ENCODE measurements around the gene ZNF496.
"Not testable (repeated sequence)": the region's sequence is repeated elsewhere in the genome, so short reads cannot be mapped to it uniquely, and the experiment has no call there.

The ZNF496 gene

DNA sequence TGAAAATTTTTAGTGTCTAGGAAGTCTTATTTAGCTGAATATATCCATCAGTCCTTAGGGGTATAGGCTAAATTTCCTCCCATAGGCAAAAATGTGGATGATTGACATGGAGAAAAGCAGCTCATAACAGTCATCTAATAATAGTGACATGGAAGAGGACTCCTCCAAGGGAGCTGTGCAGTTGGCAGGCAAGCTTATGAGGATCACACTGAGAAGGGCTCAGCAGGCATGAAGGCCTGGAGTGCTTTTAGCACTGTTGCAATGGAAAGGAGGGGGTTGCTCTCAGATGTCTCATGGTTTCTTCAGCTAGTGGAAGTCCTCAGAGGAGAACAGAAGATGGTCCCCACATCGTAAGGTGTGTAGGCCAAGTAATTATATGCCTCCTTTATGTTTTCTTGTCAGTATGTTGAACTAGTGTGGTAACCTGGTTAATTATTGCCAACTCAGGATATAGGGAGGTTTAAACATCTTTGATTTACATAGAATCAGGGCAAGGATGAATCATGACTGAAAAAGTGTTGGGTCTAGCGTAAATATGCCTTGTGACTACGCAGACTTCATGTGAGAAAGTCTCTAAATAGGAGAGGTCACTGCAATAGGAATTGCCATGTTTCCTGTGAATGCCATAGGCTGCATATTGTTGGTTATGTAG lies 56.9 kb downstream of the ZNF496 start:
- H3K4me1 Mint-ChIP-seq (ENCODE audit: low read depth), result no peaks in the 10 kb centered on the region
- H3K9me3 Mint-ChIP-seq, result peaks cover 13% of the 10 kb centered on the region
- no peak for DNase-seq
- peaks cover 2% of the 10 kb centered on the region for H3K36me3 Mint-ChIP-seq (ENCODE audit: low read depth)
- H3K4me3 Mint-ChIP-seq, result no peak overlapping the region
- no peaks in the 10 kb centered on the region for H3K27me3 Mint-ChIP-seq
- no peak overlapping the region for H3K27ac Mint-ChIP-seq

DNA sequence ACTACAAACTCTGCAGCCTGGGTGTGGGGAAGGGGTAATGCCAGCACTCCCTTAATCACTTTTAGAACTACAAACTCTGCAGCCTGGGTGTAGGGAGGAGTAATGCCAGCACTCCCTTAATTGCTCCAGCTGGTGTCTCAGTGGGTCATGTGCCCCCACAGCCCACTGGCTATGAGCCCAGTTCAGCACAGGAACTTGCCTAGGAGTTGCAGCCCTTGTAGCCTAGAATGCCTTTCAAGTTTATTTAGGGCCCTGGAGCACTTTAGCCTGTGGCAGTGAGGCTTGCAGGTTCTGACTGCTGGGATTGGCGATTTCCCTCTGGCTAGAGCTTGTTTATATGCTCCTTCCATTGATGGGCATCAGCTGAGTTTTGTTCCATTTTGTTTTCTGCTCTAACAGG lies 58.7 kb downstream of the ZNF496 start:
- H3K27ac Mint-ChIP-seq, result no peak overlapping the region
- H3K27me3 Mint-ChIP-seq, result peaks cover 4% of the 10 kb centered on the region
- peaks cover 13% of the 10 kb centered on the region for H3K9me3 Mint-ChIP-seq
- H3K36me3 Mint-ChIP-seq (ENCODE audit: low read depth), result peaks cover 2% of the 10 kb centered on the region
- no peaks in the 10 kb centered on the region for H3K4me1 Mint-ChIP-seq (ENCODE audit: low read depth)
- no peak for DNase-seq
- no peak overlapping the region for H3K4me3 Mint-ChIP-seq

DNA sequence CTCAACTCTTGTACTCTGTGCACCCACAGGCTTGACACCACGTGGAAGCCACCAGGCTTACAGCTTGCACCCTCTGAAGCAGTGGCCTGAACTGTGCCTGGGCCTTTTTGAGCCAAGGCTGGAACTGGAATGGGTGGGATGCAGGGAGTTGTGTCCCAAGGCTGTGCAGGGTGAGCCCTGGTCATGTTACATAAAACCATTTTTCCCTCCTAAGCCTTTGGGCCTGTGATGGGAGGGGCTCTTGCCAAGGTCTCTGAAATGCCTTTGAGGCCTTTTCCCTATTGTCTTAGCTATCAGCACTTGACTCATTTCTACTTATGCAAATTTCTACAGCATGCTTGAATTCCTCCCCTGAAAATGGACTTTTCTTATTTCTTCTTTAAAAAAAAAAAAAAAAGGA lies 61.7 kb downstream of the ZNF496 start:
- no peak for DNase-seq
- no peaks in the 10 kb centered on the region for H3K4me1 Mint-ChIP-seq (ENCODE audit: low read depth)
- peaks cover 9% of the 10 kb centered on the region for H3K27me3 Mint-ChIP-seq
- H3K27ac Mint-ChIP-seq, result no peak overlapping the region
- peaks cover 2% of the 10 kb centered on the region for H3K36me3 Mint-ChIP-seq (ENCODE audit: low read depth)
- H3K9me3 Mint-ChIP-seq, result peaks cover 22% of the 10 kb centered on the region
- H3K4me3 Mint-ChIP-seq, result no peak overlapping the region

DNA sequence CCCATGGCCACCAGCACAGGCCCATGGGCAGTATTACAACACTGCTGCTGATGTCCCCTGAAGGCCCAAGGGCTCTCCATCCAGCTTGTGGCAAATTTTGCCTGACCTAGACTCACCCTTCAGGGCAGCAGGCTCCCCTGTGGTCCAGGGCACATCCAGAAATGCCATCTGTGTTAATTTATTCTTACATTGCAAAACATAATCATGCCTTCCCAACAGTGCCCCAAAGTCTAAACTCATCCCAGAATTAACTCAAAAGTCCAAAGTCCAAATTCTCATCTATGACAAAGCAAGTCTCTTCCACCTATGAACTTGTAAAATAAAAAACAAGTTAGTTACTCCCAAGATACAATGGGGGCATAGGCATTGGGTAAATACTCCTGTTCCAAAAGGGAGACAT lies 62.5 kb downstream of the ZNF496 start:
- no peak overlapping the region for H3K27ac Mint-ChIP-seq
- no peak for DNase-seq
- H3K9me3 Mint-ChIP-seq, result peaks cover 29% of the 10 kb centered on the region
- H3K36me3 Mint-ChIP-seq (ENCODE audit: low read depth), result peaks cover 2% of the 10 kb centered on the region
- no peaks in the 10 kb centered on the region for H3K4me1 Mint-ChIP-seq (ENCODE audit: low read depth)
- H3K4me3 Mint-ChIP-seq, result no peak overlapping the region
- peaks cover 9% of the 10 kb centered on the region for H3K27me3 Mint-ChIP-seq

DNA sequence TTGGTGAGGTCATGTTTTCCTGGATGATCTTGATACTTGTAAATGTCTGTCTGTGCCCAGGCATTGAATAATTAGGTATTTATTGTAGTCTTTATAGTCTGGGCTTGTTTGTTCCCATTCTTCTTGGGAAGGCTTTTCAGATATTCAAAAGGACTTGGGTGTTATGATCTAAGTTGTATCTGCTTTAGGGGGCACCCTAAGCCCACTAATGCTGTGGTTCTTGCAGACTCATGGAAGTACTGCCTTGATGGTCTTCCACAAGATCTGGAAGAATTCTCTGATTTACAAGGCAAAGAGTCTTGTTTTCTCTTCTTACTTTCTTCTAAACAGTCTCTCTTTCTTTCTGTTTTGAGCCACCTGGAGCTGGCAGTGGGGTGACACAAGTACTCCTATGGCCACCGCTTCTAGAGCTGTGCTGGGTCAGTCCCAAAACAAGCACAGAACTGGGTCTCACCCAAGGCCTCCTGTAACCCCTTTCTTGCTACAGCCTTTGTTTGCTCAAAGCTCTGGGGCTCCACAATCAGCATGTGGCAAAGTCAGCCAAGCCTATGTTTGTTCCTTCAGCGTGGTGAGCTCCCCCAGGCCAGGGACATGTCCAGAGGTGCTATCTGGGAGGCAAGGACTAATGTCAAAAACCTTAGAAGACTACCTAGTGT lies 63.1 kb downstream of the ZNF496 start:
- no peak overlapping the region for H3K4me3 Mint-ChIP-seq
- H3K36me3 Mint-ChIP-seq (ENCODE audit: low read depth), result peaks cover 2% of the 10 kb centered on the region
- no peak overlapping the region for H3K27ac Mint-ChIP-seq
- peaks cover 33% of the 10 kb centered on the region for H3K9me3 Mint-ChIP-seq
- H3K27me3 Mint-ChIP-seq, result peaks cover 9% of the 10 kb centered on the region
- DNase-seq, result no peak
- H3K4me1 Mint-ChIP-seq (ENCODE audit: low read depth), result no peaks in the 10 kb centered on the region

DNA sequence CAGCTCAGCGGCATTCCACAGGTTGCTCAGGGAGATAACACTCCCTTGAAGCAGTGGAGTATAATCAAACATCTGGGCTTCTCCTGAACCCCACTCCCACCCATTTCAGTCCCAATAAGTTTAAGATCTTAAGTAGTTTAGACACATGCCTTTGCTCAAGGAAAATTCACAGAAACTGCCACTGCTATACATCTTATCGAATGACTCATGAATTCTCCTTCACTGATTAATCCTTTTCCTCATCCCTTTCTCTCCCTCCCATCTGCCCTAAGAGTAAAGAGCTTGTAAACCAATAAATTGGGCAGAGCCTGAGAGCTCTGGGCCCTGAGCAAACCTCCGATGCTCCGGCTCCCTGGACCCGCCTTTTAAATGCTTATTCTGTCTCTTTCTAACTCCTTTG lies 65.6 kb downstream of the ZNF496 start:
- H3K27ac Mint-ChIP-seq, result no peak overlapping the region
- H3K4me3 Mint-ChIP-seq, result no peak overlapping the region
- H3K4me1 Mint-ChIP-seq (ENCODE audit: low read depth), result no peaks in the 10 kb centered on the region
- H3K27me3 Mint-ChIP-seq, result peaks cover 9% of the 10 kb centered on the region
- DNase-seq, result no peak
- H3K36me3 Mint-ChIP-seq (ENCODE audit: low read depth), result peaks cover 2% of the 10 kb centered on the region
- H3K9me3 Mint-ChIP-seq, result peaks cover 31% of the 10 kb centered on the region

DNA sequence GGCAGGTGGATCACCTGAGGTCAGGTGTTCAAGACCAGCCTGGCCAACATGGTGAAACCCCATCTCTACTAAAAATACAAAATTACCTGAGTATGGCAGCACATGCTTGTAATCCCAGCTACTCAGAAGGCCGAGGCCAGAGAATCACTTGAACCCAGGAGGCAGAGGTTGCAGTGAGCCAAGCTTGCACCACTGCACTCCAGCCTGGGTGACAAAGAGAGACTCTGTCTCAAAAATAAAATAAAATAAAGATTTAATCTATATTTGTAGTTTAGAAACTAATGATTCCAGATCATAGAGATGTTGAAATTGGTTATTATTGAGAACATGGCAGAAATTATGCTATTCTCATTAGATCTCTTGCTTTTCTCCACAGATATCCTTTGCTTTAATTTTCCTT lies 75.9 kb downstream of the ZNF496 start, which contains the start of gene VN1R5:
Gene VN1R5, plus strand, starts transcription at position 301 of the 400 bp plus-strand sequence.
- Mint-ChIP-seq H3K27me3 (peaks cover 11% of the 10 kb centered on the region), H3K9me3 (peaks cover 11% of the 10 kb centered on the region)
- DNase-seq; H3K4me1 Mint-ChIP-seq (ENCODE audit: low read depth); H3K4me3 Mint-ChIP-seq; H3K27ac Mint-ChIP-seq; H3K36me3 Mint-ChIP-seq (ENCODE audit: low read depth): not testable (repeated sequence)

DNA sequence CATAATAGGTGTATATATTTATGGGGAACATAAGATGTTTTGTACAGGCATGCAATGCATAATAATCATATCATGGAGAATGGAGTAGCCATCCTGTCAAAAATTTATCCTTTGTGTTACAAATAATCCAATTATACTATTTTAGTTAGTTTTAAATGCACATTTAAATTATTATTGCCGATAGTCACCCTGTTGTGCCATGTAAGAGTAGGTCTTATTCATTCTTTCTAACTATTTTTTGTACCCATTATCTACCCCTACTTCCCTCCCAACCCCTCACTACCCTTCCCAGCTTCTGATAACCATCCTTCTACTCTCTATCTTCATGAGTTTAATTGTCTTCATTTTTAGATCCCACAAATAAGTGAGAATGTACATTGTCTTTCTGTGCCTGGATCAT lies 84.1 kb downstream of the ZNF496 start:
- no peak for DNase-seq
- Mint-ChIP-seq H3K9me3 (peaks cover 37% of the 10 kb centered on the region), H3K27me3 (peaks cover 4% of the 10 kb centered on the region), H3K36me3 (ENCODE audit: low read depth) (peaks cover 3% of the 10 kb centered on the region), H3K27ac (no peak overlapping the region), H3K4me3 (no peak overlapping the region), H3K4me1 (ENCODE audit: low read depth) (no peaks in the 10 kb centered on the region)
